Liver (tissue), 9 donors: ENCODE measurements around the gene MTHFS. TPM values are rescaled to one million over a fixed set of nuclear protein-coding genes. Genes with fewer than 3 reads are reported as not detected.

Experiments used
- DNase-seq: peaks from one replicate; pipeline ENCODE4 v3.0.0-alpha.2; 2017; ENCODE audit warnings: low spot score
- H3K27ac ChIP-seq, 2 donors: one replicate each; pipeline ENCODE4 v1.7.0; 2013; ENCODE audit warnings: inconsistent platforms in 2 of 2, low read length in 2 of 2, control low read depth in 1 of 2, low read depth in 1 of 2, mild to moderate bottlenecking in 1 of 2
- H3K27me3 ChIP-seq, 4 donors: one replicate each; pipeline versions ENCODE4 v1.6.1 to v1.7.0; 2013; ENCODE audit warnings: low read length in 3 of 4, inconsistent platforms in 1 of 4, mild to moderate bottlenecking in 1 of 4, moderate library complexity in 1 of 4; ENCODE audit not compliant: control insufficient read depth in 4 of 4, insufficient read depth in 4 of 4
- H3K36me3 ChIP-seq, 4 donors: one replicate each; pipeline versions ENCODE4 v1.6.1 to v1.7.0; 2013; ENCODE audit warnings: low read length in 3 of 4, mild to moderate bottlenecking in 3 of 4, low read depth in 1 of 4, moderate library complexity in 1 of 4; ENCODE audit not compliant: control insufficient read depth in 4 of 4, insufficient read depth in 3 of 4
- H3K4me1 ChIP-seq, 4 donors: one replicate each; pipeline versions ENCODE4 v1.6.1 to v1.7.0; 2013; ENCODE audit warnings: low read length in 3 of 4, mild to moderate bottlenecking in 3 of 4, moderate library complexity in 1 of 4; ENCODE audit not compliant: control insufficient read depth in 4 of 4, insufficient read depth in 4 of 4
- H3K4me3 ChIP-seq, 3 donors: one replicate each; pipeline versions ENCODE4 v1.6.1 to v1.7.0; 2013; ENCODE audit warnings: low read length in 3 of 3, control low read depth in 1 of 3, low read depth in 1 of 3, mild to moderate bottlenecking in 1 of 3
- H3K9ac ChIP-seq, 2 donors: one replicate each; pipeline ENCODE4 v1.7.0; 2013; ENCODE audit warnings: low read length in 2 of 2, mild to moderate bottlenecking in 2 of 2, moderate library complexity in 2 of 2, control low read depth in 1 of 2, low read depth in 1 of 2
- H3K9me3 ChIP-seq, 4 donors: one replicate each; pipeline versions ENCODE4 v1.6.1 to v1.7.0; 2013; ENCODE audit warnings: low read length in 3 of 4; ENCODE audit not compliant: control insufficient read depth in 4 of 4
- ATF3 ChIP-seq: IDR thresholded peaks from 2 replicates; pipeline ENCODE4 v1.6.1; 2016; ENCODE audit warnings: antibody characterized with exemption
- FOXA2 ChIP-seq: IDR thresholded peaks from 2 replicates; pipeline ENCODE4 v1.6.1; 2016; ENCODE audit warnings: antibody characterized with exemption
- GABPA ChIP-seq, 2 donors: IDR thresholded peaks in 1 of 2; conservative IDR thresholded peaks in 1 of 2; 2 replicates each; pipeline ENCODE4 v1.6.1; 2016; ENCODE audit warnings: antibody characterized with exemption in 2 of 2, mild to moderate bottlenecking in 1 of 2, moderate library complexity in 1 of 2
- HNF4A ChIP-seq, 2 donors: conservative IDR thresholded peaks; 2 replicates each; pipeline ENCODE4 v1.6.1; 2016; ENCODE audit warnings: antibody characterized with exemption in 2 of 2, mild to moderate bottlenecking in 2 of 2
- HNF4G ChIP-seq: IDR thresholded peaks from 2 replicates; pipeline ENCODE4 v1.6.1; 2016; ENCODE audit warnings: antibody characterized with exemption
- MAX ChIP-seq: IDR thresholded peaks from 2 replicates; pipeline ENCODE4 v1.6.1; 2016; ENCODE audit warnings: antibody characterized with exemption
- NR2F2 ChIP-seq: IDR thresholded peaks from 2 replicates; pipeline ENCODE4 v1.6.1; 2016; ENCODE audit warnings: antibody characterized with exemption
- RAD21 ChIP-seq, 2 donors: IDR thresholded peaks; 2 replicates each; pipeline ENCODE4 v1.6.1; 2016; ENCODE audit warnings: antibody characterized with exemption in 2 of 2, mild to moderate bottlenecking in 2 of 2
- REST ChIP-seq: IDR thresholded peaks from 2 replicates; pipeline ENCODE4 v1.6.1; 2016; ENCODE audit warnings: antibody characterized with exemption, mild to moderate bottlenecking
- RXRA ChIP-seq, 2 donors: IDR thresholded peaks; 2 replicates each; pipeline ENCODE4 v1.6.1; 2017 to 2018; ENCODE audit warnings: antibody characterized with exemption in 2 of 2, mild to moderate bottlenecking in 1 of 2
- TAF1 ChIP-seq: conservative IDR thresholded peaks from 2 replicates; pipeline ENCODE4 v1.6.1; 2016; ENCODE audit warnings: antibody characterized with exemption, mild to moderate bottlenecking
- YY1 ChIP-seq: IDR thresholded peaks from 2 replicates; pipeline ENCODE4 v1.6.1; 2016; ENCODE audit warnings: antibody characterized with exemption, mild to moderate bottlenecking
- ZBTB33 ChIP-seq: IDR thresholded peaks from 2 replicates; pipeline ENCODE4 v1.6.1; 2016; ENCODE audit warnings: antibody characterized with exemption
- WGBS: extraction: QIAGEN DNeasy Blood & Tissue Kit; methylation state at CpG from one replicate; pipeline ENCODE4 v1.1.7; 2013; 5-methylcytosine and 5-hydroxymethylcytosine counted together
- polyA plus RNA-seq, 2 donors: library from polyadenylated mRNA; stranded (reverse) in 1 of 2; unstranded in 1 of 2; fragments of 200-250 nt in 1 of 2; fragments of >200 nt in 1 of 2; fragmentation: Nextera tagmentation in 1 of 2; extraction: Ambion mirVana in 1 of 2; gene quantifications; one replicate each; pipeline versions ENCODE4 v1.2.1 to v1.2.3, GENCODE V29; 2013 to 2015
- total RNA-seq, 2 donors: library from RNA; depleted of rRNA; stranded (reverse); fragments of >200 nt; gene quantifications; one replicate each; pipeline ENCODE4 v1.2.3, GENCODE V29; 2014
- donor health status: healthy.
- donor health status: healthy.
- donor health status: healthy.
- donor health status: healthy.
- donor health status: healthy.

Gene MTHFS
- total and polyA plus RNA-seq, 4 donors = 40.9 to 338 (median 157) TPM

- no peak overlapping the region for H3K4me3 ChIP-seq
- H3K9ac ChIP-seq = no peak overlapping the region
- H3K4me1 ChIP-seq = peaks cover 2 to 34% (median 31%) of the 10 kb centered on the region in 4 donors
- DNase-seq = no peak
- peaks cover 5 to 36% (median 20%) of the 10 kb centered on the region in 4 donors for H3K36me3 ChIP-seq
- TF ChIP-seq RXRA (IDR thresholded peaks at IDR 0.05) (no peak), ZBTB33 (no peak)
- no peaks in the 10 kb centered on the region for H3K9me3 ChIP-seq
- no peak overlapping the region for H3K27ac ChIP-seq
- H3K27me3 ChIP-seq = no peaks in the 10 kb centered on the region
- WGBS = 97% methylated on average over 6 of the region's 6 CpGs
Observed at GRCh38 chr15:79863886-79864285, 32.9 kb downstream of the MTHFS start.

GRCh38 chr15:79862191-79862590 is 34.6 kb downstream of the MTHFS start:
- Histone ChIP-seq H3K27me3 (no peaks in the 10 kb centered on the region), H3K9me3 (no peaks in the 10 kb centered on the region), H3K4me3 (no peak overlapping the region), H3K4me1 (peaks cover 2 to 29% (median 28%) of the 10 kb centered on the region in 4 donors), H3K27ac (no peak overlapping the region), H3K9ac (no peak overlapping the region), H3K36me3 (peaks cover 5 to 26% (median 15%) of the 10 kb centered on the region in 4 donors)
- TF ChIP-seq TAF1 (no peak), HNF4A (conservative IDR thresholded peaks at IDR 0.05) (peak; percentile 18 to 34)
- DNase-seq = no peak
- 27% methylated on average over 1 of the region's 1 CpG for WGBS

- Histone ChIP-seq H3K9me3 (no peaks in the 10 kb centered on the region), H3K27ac (no peak overlapping the region), H3K4me1 (peaks cover 2 to 28% (median 24%) of the 10 kb centered on the region in 4 donors), H3K4me3 (no peak overlapping the region), H3K36me3 (peaks cover 5 to 23% (median 17%) of the 10 kb centered on the region in 4 donors), H3K9ac (no peak overlapping the region), H3K27me3 (no peaks in the 10 kb centered on the region)
- TF ChIP-seq YY1 (no peak), RAD21 (IDR thresholded peaks at IDR 0.05) (no peak), HNF4A (conservative IDR thresholded peaks at IDR 0.05) (no peak), REST (no peak), MAX (no peak), GABPA (IDR thresholded peaks at IDR 0.05 in 1 of 2, conservative IDR thresholded peaks at IDR 0.05 in 1 of 2) (no peak), ATF3 (no peak), HNF4G (no peak), NR2F2 (no peak), FOXA2 (no peak)
- DNase-seq = no peak
- 93% methylated on average over 2 of the region's 2 CpGs for WGBS
Observed at GRCh38 chr15:79860661-79861060, 36.2 kb downstream of the MTHFS start.
